HepG2 (cell line): ENCODE measurements around the gene ZSWIM5. TPM values are rescaled to one million over a fixed set of nuclear protein-coding genes. Genes with fewer than 3 reads are reported as not detected.

Experiments used
- ATAC-seq: fragments of 200-7000 bp; cut with Tn5 transposase; 3 replicates; pipeline ENCODE4 v1.9.1; 2020; ENCODE audit warnings: mild to moderate bottlenecking, moderate library complexity
- BruUV-seq: library from RNA; stranded (reverse); fragments of 400-500 nt; replicated peaks from 2 replicates; lab custom pipeline; 2021; lab: Mats Ljungman, UMichigan
- CTCF ChIA-PET: fragments of 300-600 bp; formaldehyde crosslinking; extraction: SDS; loops from one replicate; lab custom pipeline; 2021; ENCODE audit warnings: low total read pairs, inconsistent platforms, low intra/inter-chr PET ratio; lab: Yijun Ruan, JAX
- POLR2A ChIA-PET: fragments of 350-600 bp; sonication (Branson Sonifier 250); formaldehyde crosslinking; loops from one replicate; lab custom pipeline; 2020; ENCODE audit warnings: antibody characterized with exemption, inconsistent platforms; lab: Yijun Ruan, JAX
- DNase-seq: peaks from one replicate; pipeline ENCODE4 v3.0.0-alpha.2; 2015; ENCODE audit warnings: low spot score
- FAIRE-seq: peaks from 3 replicates; lab custom pipeline; 2011; peaks lifted over from hg19 to GRCh38; lab: Jason Lieb, UNC
- H2AFZ ChIP-seq: one replicate; pipeline ENCODE4 v1.6.1; 2011; ENCODE audit warnings: low read length, inconsistent platforms
- H3K27ac ChIP-seq: fragments of 300-600 bp; 3 replicates; pipeline ENCODE4 v1.8.0; 2011; ENCODE audit warnings: mixed run types, mild to moderate bottlenecking, mixed read lengths, low read length, inconsistent platforms; ENCODE audit not compliant: insufficient read depth; ENCODE audit errors: extremely low read length
- H3K27me3 ChIP-seq, 2 experiments: fragments of 200-600 bp in 1 of 2; 2 replicates in 1 of 2; 3 replicates in 1 of 2; pipeline versions ENCODE4 v1.6.0 to v1.8.0; 2011; ENCODE audit warnings: low read length in 2 of 2, mild to moderate bottlenecking in 2 of 2, moderate library complexity in 2 of 2, inconsistent platforms in 1 of 2; ENCODE audit not compliant: insufficient read depth in 2 of 2, control insufficient read depth in 1 of 2
- H3K36me3 ChIP-seq, 2 experiments: fragments of 200-600 bp in 1 of 2; replicated peaks in 1 of 2; 2 replicates in 1 of 2; 3 replicates in 1 of 2; pipeline versions ENCODE4 v1.5.1 to v1.8.0; 2011; ENCODE audit warnings: low read length in 2 of 2, inconsistent platforms in 1 of 2; ENCODE audit not compliant: insufficient read depth in 2 of 2, control insufficient read depth in 1 of 2
- H3K4me1 ChIP-seq: 2 replicates; pipeline ENCODE4 v1.5.1; 2012; ENCODE audit warnings: low read length, inconsistent platforms; ENCODE audit not compliant: insufficient read depth
- H3K4me2 ChIP-seq: 2 replicates; pipeline ENCODE4 v1.6.0; 2011; ENCODE audit warnings: low read depth, low read length, inconsistent platforms
- H3K4me3 ChIP-seq, 3 experiments: fragments of 200-600 bp in 1 of 3; sonication (generic), shearing (Covaris generic) in 1 of 3; replicated peaks in 1 of 3; 2 replicates each; pipeline ENCODE4 v1.5.1; 2011 to 2016; ENCODE audit warnings: low read length in 3 of 3, inconsistent platforms in 2 of 3, low read depth in 2 of 3, mild to moderate bottlenecking in 2 of 3, control low read depth in 1 of 3, mixed read lengths in 1 of 3; ENCODE audit not compliant: insufficient read depth in 1 of 3
- H3K79me2 ChIP-seq: one replicate; pipeline ENCODE4 v1.6.1; 2011; ENCODE audit warnings: low read length, inconsistent platforms; ENCODE audit not compliant: insufficient read depth
- H3K9ac ChIP-seq: 2 replicates; pipeline ENCODE4 v1.6.0; 2011; ENCODE audit warnings: mild to moderate bottlenecking, low read depth, low read length, inconsistent platforms; ENCODE audit not compliant: insufficient read depth
- H3K9me3 ChIP-seq: 2 replicates; pipeline ENCODE4 v1.5.1; 2012; ENCODE audit warnings: mild to moderate bottlenecking, low read length
- H4K20me1 ChIP-seq: 2 replicates; pipeline ENCODE4 v1.6.0; 2011; ENCODE audit warnings: inconsistent platforms, mild to moderate bottlenecking, low read length, moderate library complexity; ENCODE audit not compliant: insufficient read depth
- BRF2 ChIP-seq: sonication (generic); formaldehyde crosslinking; IDR thresholded peaks from 2 replicates; pipeline ENCODE4 v1.8.1; 2022; ENCODE audit warnings: mild to moderate bottlenecking, missing genetic modification reagents
- HMG20B ChIP-seq: conservative IDR thresholded peaks from 2 replicates; pipeline ENCODE4 v1.6.1; 2016; ENCODE audit warnings: missing genetic modification reagents, missing compliant biosample characterization
- PRDM10 ChIP-seq: sonication (generic); formaldehyde crosslinking; IDR thresholded peaks from 2 replicates; pipeline ENCODE4 v1.4.0; 2020; ENCODE audit warnings: low read depth, missing genetic modification reagents
- UBTF ChIP-seq: sonication (generic); formaldehyde crosslinking; IDR thresholded peaks from 2 replicates; pipeline ENCODE4 v1.4.0; 2020; ENCODE audit warnings: mild to moderate bottlenecking, missing genetic modification reagents
- ZBTB3 ChIP-seq: sonication (generic); formaldehyde crosslinking; IDR thresholded peaks from 2 replicates; pipeline ENCODE4 v1.4.0; 2020; ENCODE audit warnings: low read depth, mild to moderate bottlenecking, moderate library complexity, missing genetic modification reagents, borderline replicate concordance
- ZFP36 ChIP-seq: fragments of 150-350 bp; IDR thresholded peaks from 2 replicates; pipeline ENCODE4 v1.6.1; 2018; ENCODE audit warnings: borderline replicate concordance, low read length, low read depth; ENCODE audit not compliant: partially characterized antibody
- ZMYM4 ChIP-seq: sonication (generic); formaldehyde crosslinking; IDR thresholded peaks from 2 replicates; pipeline ENCODE4 v1.8.1; 2023; ENCODE audit warnings: mild to moderate bottlenecking, missing genetic modification reagents
- ZNF615 ChIP-seq: sonication (generic); formaldehyde crosslinking; IDR thresholded peaks from 2 replicates; pipeline ENCODE4 v1.5.0; 2020; ENCODE audit warnings: mild to moderate bottlenecking, missing genetic modification reagents, borderline replicate concordance
- WGBS: methylation state at CpG from one replicate; pipeline ENCODE4 v1.1.6; 2017; ENCODE audit warnings: low lambda C conversion rate; 5-methylcytosine and 5-hydroxymethylcytosine counted together
- in situ Hi-C: cut with HindIII; loops from 2 replicates; pipeline ENCODE4 v1.10.0; 2017; ENCODE audit warnings: low pct_unique_long_range_greater_than_20kb; ENCODE audit not compliant: extremely low pct_ligation_motif_present
- intact Hi-C: fragments of 100-400 bp; cut with micrococcal nuclease; formaldehyde crosslinking; loops from one replicate; pipeline ENCODE4 v1.10.0; 2022; ENCODE audit not compliant: unreplicated experiment
- polyA plus RNA-seq, 8 experiments: library from polyadenylated mRNA; depleted of rRNA in 3 of 8; stranded (reverse) in 7 of 8; unstranded in 1 of 8; fragments of >200 nt; fragmentation: Illumina TruSeq in 4 of 8; extraction: Trizol in 4 of 8; gene quantifications; 2 replicates each; pipeline versions ENCODE4 v1.2.1 to v1.2.3, GENCODE V29; 2011 to 2016; ENCODE audit warnings: low read depth in 4 of 8, missing spikeins in 1 of 8, mixed read lengths in 1 of 8; ENCODE audit not compliant: insufficient read depth in 1 of 8
- total RNA-seq, 5 experiments: library from RNA; depleted of rRNA; stranded (reverse); fragments of >200 nt; fragmentation: Illumina TruSeq; extraction: Trizol; gene quantifications; 2 replicates each; pipeline ENCODE4 v1.2.3, GENCODE V29; 2016; ENCODE audit warnings: low read depth in 1 of 5
- TF ChIP-seq, protein P1 (sequence below): sonication (generic); formaldehyde crosslinking; IDR thresholded peaks from 2 replicates; pipeline ENCODE4 v1.4.0; 2020; ENCODE audit warnings: mild to moderate bottlenecking, missing genetic modification reagents

Gene ZSWIM5
- total and polyA plus RNA-seq, 2 of the 13 experiments (the other 11 are each of a cell fraction or from before 2014, with no cell fraction given): 11.0 to 20.6 TPM

DNA sequence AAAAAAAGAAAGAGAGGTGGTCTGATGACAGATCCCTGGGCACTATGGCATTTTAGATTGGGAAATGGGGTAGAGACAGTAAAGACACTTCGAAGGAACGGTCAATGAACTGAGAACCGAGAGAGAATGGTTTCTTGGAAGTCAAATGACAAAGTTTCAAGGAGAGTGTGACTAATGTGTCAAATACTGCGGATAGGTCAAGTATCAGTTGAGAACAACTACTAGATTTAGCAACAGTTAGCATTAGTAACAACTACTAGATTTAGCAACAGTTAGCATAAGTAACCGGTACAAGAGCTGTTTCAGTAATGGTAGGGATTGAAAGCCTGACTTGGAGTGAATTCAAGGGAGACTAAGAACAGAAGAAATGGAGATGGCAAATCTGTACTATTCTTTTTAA, 159.4 kb downstream of the ZSWIM5 start:
- no peak for FAIRE-seq
- Histone ChIP-seq H3K79me2 (no peaks in the 10 kb centered on the region), H3K4me3 (no peak overlapping the region), H3K9ac (no peak overlapping the region)
- in situ Hi-C loops: no loop called here
- CTCF ChIA-PET: no interaction called here
- no peak for ATAC-seq
- no TSS peak for BruUV-seq
- TF ChIP-seq ZMYM4 (CRISPR knock-in tag): no peak
- TF ChIP-seq ZNF615 (CRISPR knock-in tag): no peak
- TF ChIP-seq, protein P1, sequence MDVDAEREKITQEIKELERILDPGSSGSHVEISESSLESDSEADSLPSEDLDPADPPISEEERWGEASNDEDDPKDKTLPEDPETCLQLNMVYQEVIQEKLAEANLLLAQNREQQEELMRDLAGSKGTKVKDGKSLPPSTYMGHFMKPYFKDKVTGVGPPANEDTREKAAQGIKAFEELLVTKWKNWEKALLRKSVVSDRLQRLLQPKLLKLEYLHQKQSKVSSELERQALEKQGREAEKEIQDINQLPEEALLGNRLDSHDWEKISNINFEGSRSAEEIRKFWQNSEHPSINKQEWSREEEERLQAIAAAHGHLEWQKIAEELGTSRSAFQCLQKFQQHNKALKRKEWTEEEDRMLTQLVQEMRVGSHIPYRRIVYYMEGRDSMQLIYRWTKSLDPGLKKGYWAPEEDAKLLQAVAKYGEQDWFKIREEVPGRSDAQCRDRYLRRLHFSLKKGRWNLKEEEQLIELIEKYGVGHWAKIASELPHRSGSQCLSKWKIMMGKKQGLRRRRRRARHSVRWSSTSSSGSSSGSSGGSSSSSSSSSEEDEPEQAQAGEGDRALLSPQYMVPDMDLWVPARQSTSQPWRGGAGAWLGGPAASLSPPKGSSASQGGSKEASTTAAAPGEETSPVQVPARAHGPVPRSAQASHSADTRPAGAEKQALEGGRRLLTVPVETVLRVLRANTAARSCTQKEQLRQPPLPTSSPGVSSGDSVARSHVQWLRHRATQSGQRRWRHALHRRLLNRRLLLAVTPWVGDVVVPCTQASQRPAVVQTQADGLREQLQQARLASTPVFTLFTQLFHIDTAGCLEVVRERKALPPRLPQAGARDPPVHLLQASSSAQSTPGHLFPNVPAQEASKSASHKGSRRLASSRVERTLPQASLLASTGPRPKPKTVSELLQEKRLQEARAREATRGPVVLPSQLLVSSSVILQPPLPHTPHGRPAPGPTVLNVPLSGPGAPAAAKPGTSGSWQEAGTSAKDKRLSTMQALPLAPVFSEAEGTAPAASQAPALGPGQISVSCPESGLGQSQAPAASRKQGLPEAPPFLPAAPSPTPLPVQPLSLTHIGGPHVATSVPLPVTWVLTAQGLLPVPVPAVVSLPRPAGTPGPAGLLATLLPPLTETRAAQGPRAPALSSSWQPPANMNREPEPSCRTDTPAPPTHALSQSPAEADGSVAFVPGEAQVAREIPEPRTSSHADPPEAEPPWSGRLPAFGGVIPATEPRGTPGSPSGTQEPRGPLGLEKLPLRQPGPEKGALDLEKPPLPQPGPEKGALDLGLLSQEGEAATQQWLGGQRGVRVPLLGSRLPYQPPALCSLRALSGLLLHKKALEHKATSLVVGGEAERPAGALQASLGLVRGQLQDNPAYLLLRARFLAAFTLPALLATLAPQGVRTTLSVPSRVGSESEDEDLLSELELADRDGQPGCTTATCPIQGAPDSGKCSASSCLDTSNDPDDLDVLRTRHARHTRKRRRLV (CRISPR knock-in tag): no peak
- TF ChIP-seq HMG20B (CRISPR knock-in tag): no peak
- no peak for TF ChIP-seq UBTF
- TF ChIP-seq PRDM10: no peak
- no peak for TF ChIP-seq ZFP36
- TF ChIP-seq BRF2 (CRISPR knock-in tag): no peak
- no peak for TF ChIP-seq ZBTB3 (CRISPR knock-in tag)
- TF ChIP-seq, all 625 proteins: peak for 0
- Histone ChIP-seq H3K4me1 (no peaks in the 10 kb centered on the region), H2AFZ (no peak overlapping the region), H3K27ac (no peak overlapping the region), H4K20me1 (no peaks in the 10 kb centered on the region), H3K36me3 (peaks cover 20 to 54% of the 10 kb centered on the region in 2 experiments; a peak in 4 of 5 replicates), H3K9me3 (no peaks in the 10 kb centered on the region), H3K27me3 (no peaks in the 10 kb centered on the region), H3K4me2 (no peak overlapping the region)
- intact Hi-C loops: no loop called here
- no peak for DNase-seq
- 100% methylated on average over 5 of the region's 5 CpGs for WGBS
- POLR2A ChIA-PET: no interaction called here
